ENCODE results near the gene NUP88.

DNA sequence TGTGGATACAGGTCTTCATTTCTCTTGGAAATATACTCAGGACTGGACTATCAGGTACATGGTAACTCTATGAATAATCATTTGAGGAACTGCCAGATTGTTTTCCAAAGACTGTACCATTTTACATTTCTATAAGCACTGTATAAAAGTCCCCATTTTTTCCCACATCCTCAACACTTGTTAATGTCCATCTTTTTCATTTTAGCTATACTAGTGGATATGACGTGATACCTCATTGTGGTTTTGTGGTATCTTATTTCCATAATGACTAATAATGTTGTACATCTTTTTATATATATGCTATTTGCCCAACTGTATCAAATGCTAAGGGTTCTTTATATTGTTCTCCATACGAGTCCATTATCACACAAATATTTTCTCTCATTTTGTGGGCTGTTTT lies 22.9 kb downstream of the NUP88 start:
- TF ChIP-seq EP300 (IDR thresholded peaks at IDR 0.05): no peak
- TF ChIP-seq, protein P1, sequence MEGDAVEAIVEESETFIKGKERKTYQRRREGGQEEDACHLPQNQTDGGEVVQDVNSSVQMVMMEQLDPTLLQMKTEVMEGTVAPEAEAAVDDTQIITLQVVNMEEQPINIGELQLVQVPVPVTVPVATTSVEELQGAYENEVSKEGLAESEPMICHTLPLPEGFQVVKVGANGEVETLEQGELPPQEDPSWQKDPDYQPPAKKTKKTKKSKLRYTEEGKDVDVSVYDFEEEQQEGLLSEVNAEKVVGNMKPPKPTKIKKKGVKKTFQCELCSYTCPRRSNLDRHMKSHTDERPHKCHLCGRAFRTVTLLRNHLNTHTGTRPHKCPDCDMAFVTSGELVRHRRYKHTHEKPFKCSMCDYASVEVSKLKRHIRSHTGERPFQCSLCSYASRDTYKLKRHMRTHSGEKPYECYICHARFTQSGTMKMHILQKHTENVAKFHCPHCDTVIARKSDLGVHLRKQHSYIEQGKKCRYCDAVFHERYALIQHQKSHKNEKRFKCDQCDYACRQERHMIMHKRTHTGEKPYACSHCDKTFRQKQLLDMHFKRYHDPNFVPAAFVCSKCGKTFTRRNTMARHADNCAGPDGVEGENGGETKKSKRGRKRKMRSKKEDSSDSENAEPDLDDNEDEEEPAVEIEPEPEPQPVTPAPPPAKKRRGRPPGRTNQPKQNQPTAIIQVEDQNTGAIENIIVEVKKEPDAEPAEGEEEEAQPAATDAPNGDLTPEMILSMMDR (IDR thresholded peaks at IDR 0.05): no peak
- TF ChIP-seq POLR2A (IDR thresholded peaks at IDR 0.05): no peak

Measured in ovary (tissue), 3 donors.